ENCODE measurements around the gene INTS7. TPM values are rescaled to one million over a fixed set of nuclear protein-coding genes. Genes with fewer than 3 reads are reported as not detected.

Gene INTS7
- total RNA-seq, 2 experiments from 2014 or later = 2.9 to 3.2 TPM

- TF ChIP-seq CTCF (IDR thresholded peaks at IDR 0.05) = no peak
Observed at GRCh38 chr1:211925016-211925415, 110.3 kb downstream of the INTS7 start.

GRCh38 chr1:211924256-211924655 lies 111.1 kb downstream of the INTS7 start:
- Histone ChIP-seq H3K4me1 (ENCODE audit: insufficient read depth, low read length) (no peaks in the 10 kb centered on the region), H3K9me3 (ENCODE audit: control insufficient read depth in 1 of 2, insufficient read depth in 1 of 2, low read length in 2 of 2) (no peaks in the 10 kb centered on the region), H3K4me3 (ENCODE audit: low read length) (no peak overlapping the region), H3K27me3 (ENCODE audit: control insufficient read depth in 1 of 2, insufficient read depth in 2 of 2, low read length in 2 of 2) (peaks cover 0 to 2% of the 10 kb centered on the region in 2 experiments), H3K36me3 (ENCODE audit: insufficient read depth, low read length) (no peaks in the 10 kb centered on the region), H3K27ac (ENCODE audit: low read depth in 1 of 2, low read length in 2 of 2) (no peak overlapping the region)
- no peak for TF ChIP-seq CTCF (IDR thresholded peaks at IDR 0.05)
- ATAC-seq (ENCODE audit: poor library complexity) (no peak), DNase-seq (no peak)
- Mint-ChIP-seq H3K4me3 (no peak overlapping the region), H3K27me3 (peaks cover 1% of the 10 kb centered on the region), H3K27ac (no peak overlapping the region), H3K36me3 (ENCODE audit: low read depth) (no peaks in the 10 kb centered on the region), H3K9me3 (no peaks in the 10 kb centered on the region), H3K4me1 (ENCODE audit: low read depth) (no peaks in the 10 kb centered on the region)
- intact Hi-C loops (cut with DNase I, micrococcal nuclease) = loop anchor here in 1 of 2 experiments (10.0 kb wide), 1 partner anchor 219 kb away; no protein-coding TSS in a partner anchor
- POLR2A ChIA-PET = no interaction called here
- CTCF ChIA-PET = no interaction called here

More at GRCh38 chr1:211925016-211925415, 110.3 kb downstream of the INTS7 start:
- ChIA-PET POLR2A (no interaction called here), CTCF (no interaction called here)
- H3K4me1 ChIP-seq (ENCODE audit: insufficient read depth, low read length) = no peaks in the 10 kb centered on the region
- intact Hi-C loops (cut with DNase I, micrococcal nuclease) = loop anchor here in 1 of 2 experiments (10.0 kb wide), 1 partner anchor 220 kb away; no protein-coding TSS in a partner anchor
- peaks cover 0 to 4% of the 10 kb centered on the region in 2 experiments for H3K27me3 ChIP-seq (ENCODE audit: control insufficient read depth in 1 of 2, insufficient read depth in 2 of 2, low read length in 2 of 2)
- H3K4me3 ChIP-seq (ENCODE audit: low read length) = no peak overlapping the region
- no peaks in the 10 kb centered on the region for H3K9me3 Mint-ChIP-seq
- no peak overlapping the region for H3K27ac Mint-ChIP-seq
- no peaks in the 10 kb centered on the region for H3K36me3 ChIP-seq (ENCODE audit: insufficient read depth, low read length)
- ATAC-seq (ENCODE audit: poor library complexity) (no peak), DNase-seq (no peak)
- no peaks in the 10 kb centered on the region for H3K36me3 Mint-ChIP-seq (ENCODE audit: low read depth)
- no peak overlapping the region for H3K27ac ChIP-seq (ENCODE audit: low read depth in 1 of 2, low read length in 2 of 2)
- no peaks in the 10 kb centered on the region for H3K4me1 Mint-ChIP-seq (ENCODE audit: low read depth)
- no peak overlapping the region for H3K4me3 Mint-ChIP-seq
- H3K9me3 ChIP-seq (ENCODE audit: control insufficient read depth in 1 of 2, insufficient read depth in 1 of 2, low read length in 2 of 2) = no peaks in the 10 kb centered on the region
- H3K27me3 Mint-ChIP-seq = peaks cover 6% of the 10 kb centered on the region

GRCh38 chr1:211923095-211923494 lies 112.3 kb downstream of the INTS7 start:
- ChIA-PET POLR2A (no interaction called here), CTCF (no interaction called here)
- H3K4me3 ChIP-seq (ENCODE audit: low read length) = no peak overlapping the region
- intact Hi-C loops (cut with DNase I, micrococcal nuclease) = loop anchor here in 1 of 2 experiments (10.0 kb wide), 1 partner anchor 218 kb away; no protein-coding TSS in a partner anchor
- no peak for ATAC-seq (ENCODE audit: poor library complexity)
- no peak overlapping the region for H3K27ac Mint-ChIP-seq
- no peaks in the 10 kb centered on the region for H3K9me3 ChIP-seq (ENCODE audit: control insufficient read depth in 1 of 2, insufficient read depth in 1 of 2, low read length in 2 of 2)
- H3K4me1 ChIP-seq (ENCODE audit: insufficient read depth, low read length) = no peaks in the 10 kb centered on the region
- H3K36me3 Mint-ChIP-seq (ENCODE audit: low read depth) = no peaks in the 10 kb centered on the region
- H3K27me3 ChIP-seq (ENCODE audit: control insufficient read depth in 1 of 2, insufficient read depth in 2 of 2, low read length in 2 of 2) = peaks cover 0 to 2% of the 10 kb centered on the region in 2 experiments
- no peak overlapping the region for H3K4me3 Mint-ChIP-seq
- no peaks in the 10 kb centered on the region for H3K27me3 Mint-ChIP-seq
- no peaks in the 10 kb centered on the region for H3K4me1 Mint-ChIP-seq (ENCODE audit: low read depth)
- no peak for TF ChIP-seq CTCF (IDR thresholded peaks at IDR 0.05)
- no peak overlapping the region for H3K27ac ChIP-seq (ENCODE audit: low read depth in 1 of 2, low read length in 2 of 2)
- no peaks in the 10 kb centered on the region for H3K36me3 ChIP-seq (ENCODE audit: insufficient read depth, low read length)
- H3K9me3 Mint-ChIP-seq = no peaks in the 10 kb centered on the region
- DNase-seq = no peak

Measured in CD4-positive, alpha-beta T cell (primary cell).